HG02763 (cell line): ENCODE data around the gene ATE1.
A peak's percentile ranks its signal among the peaks of the same experiment; 100 is the strongest.
"Not testable (repeated sequence)": the region's sequence is repeated elsewhere in the genome, so short reads cannot be mapped to it uniquely, and the experiment has no call there.

Experiments used
- ATAC-seq: cut with Tn5 transposase; IDR thresholded peaks from one replicate; pipeline ENCODE4 v1.9.1; 2021; ENCODE audit warnings: mild to moderate bottlenecking, moderate library complexity; ENCODE audit not compliant: unreplicated experiment

The ATE1 gene

GRCh38 chr10:121834757-121835156, 93.1 kb downstream of the ATE1 start:
- ATAC-seq = no peak

DNA sequence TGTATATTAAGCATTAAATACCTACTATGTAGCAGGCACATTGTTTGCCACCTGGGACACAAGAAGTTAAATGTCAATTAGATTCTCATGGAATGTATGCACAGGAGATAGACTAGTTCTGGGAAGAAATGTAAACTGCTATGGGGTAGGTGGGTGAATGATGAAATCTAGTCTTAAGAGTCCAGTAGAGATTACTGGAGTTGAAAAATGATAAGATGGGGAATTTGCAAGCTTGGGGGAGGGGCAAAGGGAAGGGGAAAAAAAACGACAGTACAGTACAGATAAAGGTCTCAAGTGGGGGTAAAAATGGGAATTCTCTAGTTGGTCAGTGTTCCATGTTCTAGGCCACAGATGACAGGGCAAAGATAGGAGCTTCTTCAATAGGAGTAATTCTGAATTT, 94.4 kb downstream of the ATE1 start:
- ATAC-seq = no peak

GRCh38 chr10:121832647-121833046, 95.2 kb downstream of the ATE1 start:
- ATAC-seq = no peak

- ATAC-seq = no peak
These were observed 96.1 kb downstream of the ATE1 start for GRCh38 chr10:121831777-121832176.

GRCh38 chr10:121831237-121831636, 96.6 kb downstream of the ATE1 start:
- no peak for ATAC-seq

- ATAC-seq = no peak
These were observed 97.7 kb downstream of the ATE1 start for GRCh38 chr10:121830101-121830500.

DNA sequence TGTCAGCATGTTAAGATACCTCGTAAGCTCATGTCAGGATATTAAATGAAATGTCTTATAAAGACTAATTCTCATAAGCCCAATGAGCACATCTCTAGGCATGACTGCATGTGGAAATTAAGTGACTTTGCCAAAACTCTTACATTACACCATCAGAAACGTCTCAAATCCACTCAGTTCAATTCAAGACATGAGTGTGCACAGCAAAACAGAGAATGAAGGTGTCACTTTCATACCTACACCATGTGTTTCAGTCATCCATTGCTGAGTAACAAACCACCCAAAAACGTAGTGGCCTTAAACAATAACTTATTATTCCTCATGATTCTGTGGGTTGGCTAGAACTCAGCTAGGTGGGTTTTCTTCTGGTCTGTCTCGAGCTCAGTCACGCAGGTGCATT, 99.8 kb downstream of the ATE1 start:
- ATAC-seq = no peak

GRCh38 chr10:121826773-121827172, 101.1 kb downstream of the ATE1 start:
- ATAC-seq = not testable (repeated sequence)

DNA sequence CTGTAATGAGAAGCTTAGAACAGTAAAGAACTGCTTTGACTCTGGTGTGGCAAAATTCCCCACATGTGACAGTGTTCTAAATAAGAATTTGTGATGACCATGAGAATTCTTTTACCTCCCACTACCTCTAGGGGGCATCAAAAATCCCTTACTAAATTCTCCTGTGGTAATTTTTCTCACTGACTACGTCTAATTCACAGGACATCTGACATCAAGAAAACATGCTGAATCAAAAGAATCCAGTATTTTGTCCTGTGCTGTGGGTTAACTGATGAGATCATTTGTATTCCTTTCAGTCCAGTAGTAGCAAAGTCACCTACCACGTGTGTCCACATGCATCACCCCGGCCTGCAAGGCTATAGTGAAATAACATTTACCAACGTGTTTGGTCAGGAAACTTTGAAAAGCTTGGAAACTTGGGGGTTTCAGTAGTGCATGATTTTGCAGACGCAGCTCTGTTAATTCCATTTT, 103.8 kb downstream of the ATE1 start:
- ATAC-seq = no peak

DNA sequence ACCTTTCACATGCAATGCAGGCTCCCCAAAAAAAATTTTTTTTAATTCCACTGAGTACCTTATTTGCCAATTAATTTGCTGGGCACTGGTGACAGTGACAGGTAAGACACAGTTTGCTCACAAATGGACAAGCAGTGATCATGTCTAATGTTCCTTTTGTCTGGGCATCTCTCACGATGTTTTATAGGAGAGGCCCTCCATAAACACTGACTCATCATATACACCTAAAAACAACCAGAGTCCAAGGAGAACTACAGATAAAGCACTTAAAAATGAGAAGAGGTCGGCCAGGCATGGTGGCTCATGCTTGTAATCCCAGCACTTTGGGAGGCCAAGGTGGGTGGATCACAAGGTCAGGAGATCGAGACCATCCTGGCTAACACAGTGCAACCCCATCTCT, 105.1 kb downstream of the ATE1 start:
- no peak for ATAC-seq

- peak; percentile 48 for ATAC-seq
These were observed 105.7 kb downstream of the ATE1 start for GRCh38 chr10:121822180-121822579.

DNA sequence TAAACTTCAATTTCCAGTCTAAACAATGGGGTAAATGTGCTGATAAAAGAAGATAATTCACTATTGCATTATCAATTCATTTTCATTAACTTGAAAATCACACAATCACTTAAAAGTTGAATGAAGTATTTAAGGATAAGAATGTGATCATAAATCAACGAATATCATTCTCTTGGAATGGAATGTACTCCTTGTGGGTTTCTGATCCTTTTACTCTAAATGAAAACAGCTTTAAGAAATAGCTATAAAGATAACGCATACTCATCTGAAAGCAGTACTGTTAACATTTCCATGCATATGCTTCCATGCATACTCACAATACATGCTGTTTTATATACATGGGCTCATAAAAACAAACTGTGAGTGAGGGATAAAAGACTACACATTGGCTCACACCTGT, 108.8 kb downstream of the ATE1 start:
- ATAC-seq = no peak

DNA sequence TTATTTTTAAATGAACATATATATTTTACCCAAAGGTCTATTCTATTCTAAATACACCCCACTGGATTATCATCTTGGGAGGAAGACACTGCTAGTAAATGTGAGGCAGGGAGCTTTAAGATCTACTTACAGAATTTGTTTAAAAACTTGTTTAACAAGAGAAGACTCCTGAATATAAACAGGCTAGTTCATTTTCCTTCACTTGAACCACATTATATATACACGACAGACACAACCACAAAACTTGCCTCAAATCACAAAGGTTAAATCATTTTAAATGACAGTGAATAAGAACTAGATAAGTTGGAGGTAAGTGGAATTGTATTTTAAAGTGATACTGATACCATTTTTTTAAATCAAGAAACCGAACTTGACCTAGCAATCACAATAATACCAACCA, 109.2 kb downstream of the ATE1 start:
- ATAC-seq = no peak

- no peak for ATAC-seq
These were observed 111.6 kb downstream of the ATE1 start for GRCh38 chr10:121816197-121816596.

DNA sequence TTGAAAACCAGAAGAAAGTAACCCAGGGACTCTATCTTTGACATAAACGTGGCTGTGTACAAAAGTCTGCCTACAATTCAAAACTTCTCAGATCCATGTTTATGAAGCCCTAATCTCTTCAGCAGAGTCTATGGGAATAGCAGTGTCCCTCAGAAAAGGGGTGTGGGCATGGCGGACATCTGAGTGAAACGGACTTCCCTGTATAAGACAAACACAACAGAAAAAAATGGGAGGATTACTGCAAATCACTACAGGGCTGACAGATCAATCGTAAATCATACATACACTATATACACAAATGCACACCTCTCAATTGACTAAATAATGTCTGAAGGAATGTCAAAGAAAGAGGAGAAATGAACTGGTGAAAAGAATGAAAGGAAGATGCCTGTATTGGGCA, 114.0 kb downstream of the ATE1 start:
- ATAC-seq = no peak

DNA sequence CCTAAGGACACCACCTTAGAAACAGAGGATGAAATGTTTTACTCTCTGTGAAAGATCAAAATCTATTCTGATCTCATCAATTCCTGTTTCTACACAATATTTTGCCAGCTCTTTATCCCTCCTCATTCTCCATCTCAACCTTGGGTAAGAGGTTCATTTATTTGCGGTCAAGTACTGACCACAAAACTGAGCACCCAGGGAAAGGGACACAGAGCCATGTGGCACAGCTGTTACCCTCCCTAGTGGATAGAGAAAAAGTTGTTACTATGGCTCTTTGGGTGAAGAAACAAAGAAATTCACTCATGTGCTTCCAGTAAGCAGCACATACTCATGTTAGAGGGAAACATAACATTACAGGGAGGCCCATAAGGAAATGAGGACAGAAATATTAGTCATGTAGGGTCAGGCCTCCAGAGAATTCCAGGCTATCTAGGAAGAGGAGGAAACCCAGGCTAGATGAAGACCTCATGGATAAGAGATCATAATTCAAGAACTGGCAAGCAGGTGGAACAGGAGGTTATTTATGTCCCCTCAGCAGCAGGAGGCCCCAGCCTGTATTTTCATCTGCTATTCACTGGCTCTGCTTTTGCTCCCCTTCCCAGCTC, 114.5 kb downstream of the ATE1 start:
- ATAC-seq = no peak

DNA sequence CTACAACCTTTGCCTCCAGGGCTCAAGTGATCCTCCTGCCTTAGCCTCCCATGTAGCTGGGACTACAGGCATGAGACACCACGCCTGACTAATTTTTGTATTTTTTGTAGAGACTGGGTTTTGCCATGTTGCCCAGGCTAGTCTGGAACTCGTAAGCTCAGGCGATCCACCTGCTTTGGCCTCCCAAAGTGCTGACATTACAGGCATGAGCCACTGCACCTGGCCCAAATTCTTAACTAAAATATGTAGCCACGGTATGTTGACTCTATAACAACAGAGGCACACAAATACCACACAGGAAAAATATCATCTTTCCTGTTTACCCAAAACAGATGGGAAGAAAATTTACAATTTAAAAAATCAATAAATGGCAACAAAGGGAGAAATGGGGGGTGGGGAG, 115.8 kb downstream of the ATE1 start:
- ATAC-seq = no peak

GRCh38 chr10:121811386-121811785, 116.4 kb downstream of the ATE1 start:
- no peak for ATAC-seq

- no peak for ATAC-seq
These were observed 119.0 kb downstream of the ATE1 start for GRCh38 chr10:121808835-121809234.

GRCh38 chr10:121804460-121804859, 123.4 kb downstream of the ATE1 start:
- ATAC-seq = no peak

DNA sequence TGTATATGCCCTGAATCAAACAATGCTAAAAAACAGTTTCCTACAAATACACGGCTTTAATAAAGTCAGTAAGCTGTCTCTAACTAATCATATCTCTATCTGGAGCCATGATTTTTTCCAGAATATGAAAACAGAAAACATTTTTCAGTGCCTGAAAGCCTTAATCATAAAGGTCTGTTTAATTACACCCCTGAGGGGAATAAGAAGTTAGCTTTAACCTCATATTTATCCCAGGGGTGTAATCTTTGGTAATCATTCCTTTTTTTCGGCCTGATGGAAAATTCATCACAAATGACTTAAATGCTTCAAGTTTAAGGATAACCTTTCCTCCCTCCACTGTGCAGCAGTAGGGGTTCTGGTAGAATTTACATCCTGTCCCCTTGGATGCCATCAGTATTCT, 124.2 kb downstream of the ATE1 start:
- ATAC-seq = no peak

DNA sequence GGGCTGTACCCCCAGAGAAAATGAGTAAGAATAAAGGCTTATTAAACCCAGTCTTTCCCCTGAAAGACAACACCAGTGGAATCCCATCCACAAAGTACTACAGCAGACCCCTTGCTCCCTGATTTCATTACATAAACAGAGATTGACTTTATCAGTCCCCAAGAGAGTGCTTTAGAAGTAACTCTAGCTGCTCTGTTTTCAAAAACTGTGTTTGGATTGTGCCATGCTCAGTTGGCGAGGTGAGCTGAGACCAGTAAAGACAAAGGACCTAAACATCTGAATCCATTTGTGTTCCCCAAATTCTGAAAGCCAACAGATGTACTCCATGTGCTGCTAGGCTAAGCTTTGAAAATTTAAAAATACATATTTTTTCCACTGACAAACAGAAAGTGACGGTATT, 127.0 kb downstream of the ATE1 start:
- ATAC-seq = no peak

DNA sequence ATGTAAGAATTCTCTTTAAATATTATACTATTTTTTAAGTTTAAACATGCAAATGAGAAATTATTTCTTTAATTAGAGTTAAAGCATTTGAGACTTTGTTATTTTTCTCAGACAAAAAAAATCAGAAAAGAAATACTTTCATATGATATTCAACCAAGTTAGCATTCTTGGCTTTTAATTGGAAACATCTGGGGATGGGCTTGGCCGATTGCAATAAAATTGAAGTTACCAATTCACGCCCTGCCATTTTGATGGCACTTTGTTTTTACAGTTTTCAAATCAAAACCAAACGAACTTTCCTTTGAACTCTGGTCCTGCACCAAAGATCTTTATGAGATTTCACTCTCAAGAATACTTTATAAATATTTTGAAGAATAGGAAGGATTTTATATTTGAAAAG, 127.7 kb downstream of the ATE1 start:
- no peak for ATAC-seq
